Astrocyte (in vitro differentiated cells and primary cell): Measurements from ENCODE around the gene AMOTL2.

ENCODE experiments used
- CTCF ChIP-seq: IDR thresholded peaks from 2 replicates; pipeline ENCODE4 v1.5.1; 2011; ENCODE audit warnings: low read depth, mild to moderate bottlenecking, inconsistent platforms, low read length, moderate library complexity; ENCODE audit not compliant: insufficient read depth
- EZH2 ChIP-seq: IDR thresholded peaks from 2 replicates; pipeline ENCODE4 v1.6.1; 2012; ENCODE audit warnings: mild to moderate bottlenecking, low read length, inconsistent platforms; ENCODE audit not compliant: insufficient read depth

- no peak for TF ChIP-seq CTCF
- no peak for TF ChIP-seq EZH2
These were observed 12.9 kb downstream of the AMOTL2 start for GRCh38 chr3:134361162-134361835.
